ENCODE measurements around the gene SLC7A1. TPM values are rescaled to one million over a fixed set of nuclear protein-coding genes. Genes with fewer than 3 reads are reported as not detected.

Gene SLC7A1
- total RNA-seq, 1 donor from 2014 or later, result 42.4 TPM

- TF ChIP-seq CTCF (IDR thresholded peaks at IDR 0.05; ENCODE audit: insufficient read depth, low read length, severe bottlenecking), result no peak
- DNase-seq (ENCODE audit: low read depth), result peak; percentile 83
- FAIRE-seq, result peak; percentile 70
- Histone ChIP-seq H3K27me3 (ENCODE audit: control insufficient read depth, insufficient read depth, low read length) (peaks cover 3% of the 10 kb centered on the region), H3K4me3 (ENCODE audit: low read depth, low read length) (no peak overlapping the region), H3K36me3 (ENCODE audit: control insufficient read depth, insufficient read depth, low read length) (no peaks in the 10 kb centered on the region)
Measured at GRCh38 chr13:29496241-29496712, 99.2 kb downstream of the SLC7A1 start.

GRCh38 chr13:29494520-29494919, 101.0 kb downstream of the SLC7A1 start:
- DNase-seq (ENCODE audit: low read depth) (no peak), FAIRE-seq (no peak)
- TF ChIP-seq CTCF (IDR thresholded peaks at IDR 0.05; ENCODE audit: insufficient read depth, low read length, severe bottlenecking), result no peak
- H3K36me3 ChIP-seq (ENCODE audit: control insufficient read depth, insufficient read depth, low read length), result no peaks in the 10 kb centered on the region
- H3K27me3 ChIP-seq (ENCODE audit: control insufficient read depth, insufficient read depth, low read length), result peaks cover 3% of the 10 kb centered on the region
- H3K4me3 ChIP-seq (ENCODE audit: low read depth, low read length), result no peak overlapping the region

- no peak for TF ChIP-seq CTCF (IDR thresholded peaks at IDR 0.05; ENCODE audit: insufficient read depth, low read length, severe bottlenecking)
- FAIRE-seq, result no peak
Measured at GRCh38 chr13:29493796-29494195, 101.7 kb downstream of the SLC7A1 start.

GRCh38 chr13:29491248-29491647, 104.2 kb downstream of the SLC7A1 start:
- Histone ChIP-seq H3K27me3 (ENCODE audit: control insufficient read depth, insufficient read depth, low read length) (no peaks in the 10 kb centered on the region), H3K36me3 (ENCODE audit: control insufficient read depth, insufficient read depth, low read length) (no peaks in the 10 kb centered on the region), H3K4me3 (ENCODE audit: low read depth, low read length) (no peak overlapping the region)
- DNase-seq (ENCODE audit: low read depth), result no peak
- no peak for TF ChIP-seq CTCF (IDR thresholded peaks at IDR 0.05; ENCODE audit: insufficient read depth, low read length, severe bottlenecking)
- no peak for FAIRE-seq

More at GRCh38 chr13:29493796-29494195, 101.7 kb downstream of the SLC7A1 start:
- Histone ChIP-seq H3K36me3 (ENCODE audit: control insufficient read depth, insufficient read depth, low read length) (no peaks in the 10 kb centered on the region), H3K27me3 (ENCODE audit: control insufficient read depth, insufficient read depth, low read length) (peaks cover 3% of the 10 kb centered on the region), H3K4me3 (ENCODE audit: low read depth, low read length) (no peak overlapping the region)
- no peak for DNase-seq (ENCODE audit: low read depth)

- FAIRE-seq (no peak), DNase-seq (ENCODE audit: low read depth) (no peak)
- no peak overlapping the region for H3K4me3 ChIP-seq (ENCODE audit: low read depth, low read length)
- TF ChIP-seq CTCF (IDR thresholded peaks at IDR 0.05; ENCODE audit: insufficient read depth, low read length, severe bottlenecking), result no peak
- no peaks in the 10 kb centered on the region for H3K27me3 ChIP-seq (ENCODE audit: control insufficient read depth, insufficient read depth, low read length)
- no peaks in the 10 kb centered on the region for H3K36me3 ChIP-seq (ENCODE audit: control insufficient read depth, insufficient read depth, low read length)
Measured at GRCh38 chr13:29490561-29490885, 105.0 kb downstream of the SLC7A1 start.
